ENCODE data around the gene OR2V2. TPM values are rescaled to one million over a fixed set of nuclear protein-coding genes. Genes with fewer than 3 reads are reported as not detected.
A peak's percentile ranks its signal among the peaks of the same experiment; 100 is the strongest.

OR2V2 gene
- total RNA-seq, 1 experiment from 2014 or later = not detected

DNA sequence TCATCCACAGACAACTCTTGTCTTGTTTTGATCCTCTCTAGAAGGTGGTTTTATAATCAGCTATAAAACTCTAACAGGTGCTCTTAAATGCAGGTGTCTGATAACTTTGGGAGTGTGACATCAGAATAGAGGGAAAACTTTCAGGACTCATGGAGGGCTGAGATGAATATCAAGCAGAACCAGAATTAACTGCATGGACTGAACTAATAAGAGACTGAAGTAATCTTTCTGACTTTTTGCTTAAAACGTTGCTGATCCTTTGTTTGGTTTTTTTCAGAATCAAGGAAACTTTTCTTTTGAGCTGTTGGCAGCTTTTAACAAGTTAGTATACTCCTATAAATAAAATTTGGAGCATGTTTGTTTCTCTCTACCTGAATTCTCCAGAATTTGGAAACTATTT lies 2.3 kb upstream of the OR2V2 start:
- Histone ChIP-seq H3K79me2 (ENCODE audit: low read length) (no peaks in the 10 kb centered on the region), H3K36me3 (ENCODE audit: low read depth, low read length) (no peaks in the 10 kb centered on the region; the same call in 1 of the 2 replicates), H3K4me3 (ENCODE audit: low read length) (no peak overlapping the region), H4K20me1 (ENCODE audit: low read length) (no peaks in the 10 kb centered on the region), H3K9me3 (ENCODE audit: low read length) (0 out of 2 replicates have a peak, but pooled peaks cover 9% of the 10 kb centered on the region), H3K9ac (ENCODE audit: low read length) (no peak overlapping the region), H3K27me3 (ENCODE audit: low read length) (no peaks in the 10 kb centered on the region), H3K4me1 (ENCODE audit: insufficient read depth, low read length) (peaks cover 17% of the 10 kb centered on the region), H3F3A (ENCODE audit: low read length, unreplicated experiment) (no peaks in the 10 kb centered on the region), H3K4me2 (ENCODE audit: low read length) (no peak overlapping the region), H3K9me2 (replicated peaks; ENCODE audit: low read length) (no peaks in the 10 kb centered on the region), H3K27ac (ENCODE audit: low read length) (no peak overlapping the region), H2AFZ (ENCODE audit: low read length) (no peak overlapping the region)
- ChIA-PET POLR2A (ENCODE audit: unreplicated experiment) (no interaction called here), CTCF (no interaction called here)
- no peak for DNase-seq
- TF ChIP-seq, protein P1, sequence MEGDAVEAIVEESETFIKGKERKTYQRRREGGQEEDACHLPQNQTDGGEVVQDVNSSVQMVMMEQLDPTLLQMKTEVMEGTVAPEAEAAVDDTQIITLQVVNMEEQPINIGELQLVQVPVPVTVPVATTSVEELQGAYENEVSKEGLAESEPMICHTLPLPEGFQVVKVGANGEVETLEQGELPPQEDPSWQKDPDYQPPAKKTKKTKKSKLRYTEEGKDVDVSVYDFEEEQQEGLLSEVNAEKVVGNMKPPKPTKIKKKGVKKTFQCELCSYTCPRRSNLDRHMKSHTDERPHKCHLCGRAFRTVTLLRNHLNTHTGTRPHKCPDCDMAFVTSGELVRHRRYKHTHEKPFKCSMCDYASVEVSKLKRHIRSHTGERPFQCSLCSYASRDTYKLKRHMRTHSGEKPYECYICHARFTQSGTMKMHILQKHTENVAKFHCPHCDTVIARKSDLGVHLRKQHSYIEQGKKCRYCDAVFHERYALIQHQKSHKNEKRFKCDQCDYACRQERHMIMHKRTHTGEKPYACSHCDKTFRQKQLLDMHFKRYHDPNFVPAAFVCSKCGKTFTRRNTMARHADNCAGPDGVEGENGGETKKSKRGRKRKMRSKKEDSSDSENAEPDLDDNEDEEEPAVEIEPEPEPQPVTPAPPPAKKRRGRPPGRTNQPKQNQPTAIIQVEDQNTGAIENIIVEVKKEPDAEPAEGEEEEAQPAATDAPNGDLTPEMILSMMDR (conservative IDR thresholded peaks at IDR 0.05; ENCODE audit: low read depth, low read length) = no peak
- TF ChIP-seq EZH2phosphoT487 (IDR thresholded peaks at IDR 0.05; ENCODE audit: borderline replicate concordance, low read length) = no peak
- TF ChIP-seq EZH2 (IDR thresholded peaks at IDR 0.05; ENCODE audit: low read length, unreplicated experiment) = no peak
- intact Hi-C loops (cut with micrococcal nuclease) = no loop called here
- no peak for ATAC-seq
- BruUV-seq (replicated peaks) = no TSS peak

DNA sequence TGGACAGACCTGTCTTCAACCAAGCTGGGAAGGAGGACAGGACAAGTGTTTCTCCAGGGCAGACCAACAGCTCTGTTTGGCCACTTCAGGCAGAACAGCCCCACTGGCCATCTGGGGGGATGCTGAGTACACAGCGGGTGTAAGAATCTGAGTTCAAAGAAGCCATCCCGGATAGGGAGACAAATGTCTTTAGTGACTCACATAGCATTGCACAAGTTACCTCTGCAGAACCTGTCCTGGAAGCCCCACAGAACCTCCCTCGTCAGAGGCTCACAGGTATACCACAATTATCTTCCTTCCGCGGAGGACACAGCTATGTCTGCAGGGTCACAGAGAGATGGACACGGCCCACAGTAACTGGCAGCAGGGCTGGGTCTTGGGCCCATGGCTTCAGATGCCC lies 2.0 kb downstream of the OR2V2 start:
- peak overlapping the region; percentile 44 for H3K4me2 ChIP-seq (ENCODE audit: low read length)
- no peak overlapping the region for H3K9ac ChIP-seq (ENCODE audit: low read length)
- H2AFZ ChIP-seq (ENCODE audit: low read length) = no peak overlapping the region
- TF ChIP-seq, protein P1 (conservative IDR thresholded peaks at IDR 0.05; ENCODE audit: low read depth, low read length) = no peak
- TF ChIP-seq EZH2 (IDR thresholded peaks at IDR 0.05; ENCODE audit: low read length, unreplicated experiment) (no peak), EZH2phosphoT487 (IDR thresholded peaks at IDR 0.05; ENCODE audit: borderline replicate concordance, low read length) (no peak)
- ChIA-PET POLR2A (ENCODE audit: unreplicated experiment) (no interaction called here), CTCF (no interaction called here)
- H3K79me2 ChIP-seq (ENCODE audit: low read length) = no peaks in the 10 kb centered on the region
- H3K4me3 ChIP-seq (ENCODE audit: low read length) = no peak overlapping the region
- intact Hi-C loops (cut with micrococcal nuclease) = no loop called here
- no peaks in the 10 kb centered on the region for H3K9me2 ChIP-seq (replicated peaks; ENCODE audit: low read length)
- H4K20me1 ChIP-seq (ENCODE audit: low read length) = no peaks in the 10 kb centered on the region
- H3K27ac ChIP-seq (ENCODE audit: low read length) = peak overlapping the region; percentile 30; the same call in 1 of the 2 replicates
- ATAC-seq (no peak), DNase-seq (peak; percentile 82)
- peaks cover 12% of the 10 kb centered on the region for H3F3A ChIP-seq (ENCODE audit: low read length, unreplicated experiment)
- peaks cover 55% of the 10 kb centered on the region for H3K4me1 ChIP-seq (ENCODE audit: insufficient read depth, low read length)
- BruUV-seq (replicated peaks) = no TSS peak
- H3K36me3 ChIP-seq (ENCODE audit: low read depth, low read length) = no peaks in the 10 kb centered on the region; the same call in 1 of the 2 replicates
- H3K27me3 ChIP-seq (ENCODE audit: low read length) = no peaks in the 10 kb centered on the region
- H3K9me3 ChIP-seq (ENCODE audit: low read length) = 0 out of 2 replicates have a peak, but pooled peaks cover 9% of the 10 kb centered on the region

GRCh38 chr5:181149806-181150733 lies 2.7 kb downstream of the OR2V2 start:
- Histone ChIP-seq H3K27me3 (ENCODE audit: low read length) (no peaks in the 10 kb centered on the region), H3K27ac (ENCODE audit: low read length) (peak overlapping the region; percentile 30; the same call in 1 of the 2 replicates), H3K9ac (ENCODE audit: low read length) (no peak overlapping the region), H3K4me2 (ENCODE audit: low read length) (peak overlapping the region; percentile 44), H3K9me3 (ENCODE audit: low read length) (0 out of 2 replicates have a peak, but pooled peaks cover 6% of the 10 kb centered on the region), H3K4me3 (ENCODE audit: low read length) (no peak overlapping the region), H3F3A (ENCODE audit: low read length, unreplicated experiment) (peaks cover 12% of the 10 kb centered on the region), H3K4me1 (ENCODE audit: insufficient read depth, low read length) (peaks cover 55% of the 10 kb centered on the region), H3K9me2 (replicated peaks; ENCODE audit: low read length) (no peaks in the 10 kb centered on the region), H3K79me2 (ENCODE audit: low read length) (no peaks in the 10 kb centered on the region), H3K36me3 (ENCODE audit: low read depth, low read length) (no peaks in the 10 kb centered on the region; the same call in 1 of the 2 replicates), H4K20me1 (ENCODE audit: low read length) (no peaks in the 10 kb centered on the region), H2AFZ (ENCODE audit: low read length) (no peak overlapping the region)
- no peak for ATAC-seq
- intact Hi-C loops (cut with micrococcal nuclease) = loop anchor here (5.0 kb wide), 1 partner anchor 108 kb away; the partner anchor contains the start of gene BTNL9
- CTCF ChIA-PET = no interaction called here
- no peak for DNase-seq
- TF ChIP-seq, protein P1 (conservative IDR thresholded peaks at IDR 0.05; ENCODE audit: low read depth, low read length) = no peak
- no peak for TF ChIP-seq EZH2 (IDR thresholded peaks at IDR 0.05; ENCODE audit: low read length, unreplicated experiment)
- POLR2A ChIA-PET (ENCODE audit: unreplicated experiment) = no interaction called here
- BruUV-seq (replicated peaks) = no TSS peak
